GM19328 (cell line): ENCODE data around the gene RANBP3L.

Experiments
- ATAC-seq: cut with Tn5 transposase; IDR thresholded peaks from one replicate; pipeline ENCODE4 v1.9.1; 2021; ENCODE audit warnings: mild to moderate bottlenecking, moderate library complexity; ENCODE audit not compliant: unreplicated experiment

The RANBP3L gene

GRCh38 chr5:36244076-36244475 is 57.6 kb downstream of the RANBP3L start:
- no peak for ATAC-seq

- no peak for ATAC-seq
These were observed 58.0 kb downstream of the RANBP3L start for GRCh38 chr5:36243653-36244052.

GRCh38 chr5:36242534-36243485 is 58.9 kb downstream of the RANBP3L start:
- ATAC-seq: no peak

GRCh38 chr5:36241631-36242533 is 59.8 kb downstream of the RANBP3L start, which contains the start of gene NADK2:
TSS of gene NADK2 (minus strand) at chr5:36241925. CDS start at chr5:36241798, 127 bp downstream.
- ATAC-seq: peak; percentile 88

GRCh38 chr5:36240779-36241630 is 60.7 kb downstream of the RANBP3L start:
- ATAC-seq: no peak

GRCh38 chr5:36239370-36240293 is 62.1 kb downstream of the RANBP3L start:
- ATAC-seq: no peak

- no peak for ATAC-seq
These were observed 63.0 kb downstream of the RANBP3L start for GRCh38 chr5:36238502-36239295.

- ATAC-seq: no peak
These were observed 64.0 kb downstream of the RANBP3L start for GRCh38 chr5:36237751-36238150.

- ATAC-seq: no peak
These were observed 64.9 kb downstream of the RANBP3L start for GRCh38 chr5:36236801-36237200.

- no peak for ATAC-seq
These were observed 69.2 kb downstream of the RANBP3L start for GRCh38 chr5:36232533-36232932.

GRCh38 chr5:36230151-36230790 is 71.4 kb downstream of the RANBP3L start:
- ATAC-seq: no peak

- ATAC-seq: no peak
These were observed 73.2 kb downstream of the RANBP3L start for GRCh38 chr5:36228505-36228904.

- ATAC-seq: no peak
These were observed 74.7 kb downstream of the RANBP3L start for GRCh38 chr5:36227046-36227445.

GRCh38 chr5:36222620-36223019 is 79.1 kb downstream of the RANBP3L start:
- no peak for ATAC-seq

GRCh38 chr5:36217988-36218387 is 83.7 kb downstream of the RANBP3L start:
- no peak for ATAC-seq

- no peak for ATAC-seq
These were observed 84.1 kb downstream of the RANBP3L start for GRCh38 chr5:36217567-36217966.

- ATAC-seq: no peak
These were observed 85.8 kb downstream of the RANBP3L start for GRCh38 chr5:36215910-36216309.

- ATAC-seq: no peak
These were observed 87.3 kb downstream of the RANBP3L start for GRCh38 chr5:36214436-36214835.
